ENCODE measurements around the gene LEMD2. TPM values are rescaled to one million over a fixed set of nuclear protein-coding genes. Genes with fewer than 3 reads are reported as not detected.

The LEMD2 gene
- total and polyA plus RNA-seq, 9 of the 15 experiments (the other 6 are each of a cell fraction or from before 2014, with no cell fraction given), result 0.32 to 46.3 (median 30.8) TPM

DNA sequence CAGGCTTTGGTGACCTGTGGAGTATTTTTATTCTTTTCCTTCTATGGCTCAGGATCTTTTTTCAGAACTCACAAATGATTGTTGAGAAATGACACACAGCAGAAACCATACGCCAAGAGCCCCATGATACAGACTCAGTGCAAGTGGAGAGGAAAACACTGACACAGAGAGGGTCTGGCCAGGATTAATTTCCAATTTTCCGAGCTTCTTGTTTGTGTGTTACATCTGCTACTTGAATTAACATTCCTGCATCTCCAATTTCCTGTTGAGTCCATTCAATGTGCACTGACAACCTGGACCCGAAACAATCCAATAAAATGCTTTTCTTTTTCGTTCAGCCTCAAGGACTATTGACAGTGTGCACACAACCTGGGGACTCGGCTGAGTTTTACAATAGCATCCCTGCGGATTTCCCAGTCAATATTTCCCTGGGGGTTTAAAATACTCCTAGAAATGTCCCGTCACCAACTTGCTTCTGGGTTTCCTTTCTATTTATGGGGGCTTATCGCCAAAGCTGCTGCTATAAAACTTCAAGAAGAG is 19.8 kb upstream of the LEMD2 start (continued):
- no peak for TF ChIP-seq MYBL2 (IDR thresholded peaks at IDR 0.05; ENCODE audit: low read depth)
- TF ChIP-seq MYBL2 (CRISPR knock-in tag; IDR thresholded peaks at IDR 0.05; ENCODE audit: borderline replicate concordance), result no peak
- no peak for TF ChIP-seq MECOM (CRISPR knock-in tag; IDR thresholded peaks at IDR 0.05)
- TF ChIP-seq, protein P1, sequence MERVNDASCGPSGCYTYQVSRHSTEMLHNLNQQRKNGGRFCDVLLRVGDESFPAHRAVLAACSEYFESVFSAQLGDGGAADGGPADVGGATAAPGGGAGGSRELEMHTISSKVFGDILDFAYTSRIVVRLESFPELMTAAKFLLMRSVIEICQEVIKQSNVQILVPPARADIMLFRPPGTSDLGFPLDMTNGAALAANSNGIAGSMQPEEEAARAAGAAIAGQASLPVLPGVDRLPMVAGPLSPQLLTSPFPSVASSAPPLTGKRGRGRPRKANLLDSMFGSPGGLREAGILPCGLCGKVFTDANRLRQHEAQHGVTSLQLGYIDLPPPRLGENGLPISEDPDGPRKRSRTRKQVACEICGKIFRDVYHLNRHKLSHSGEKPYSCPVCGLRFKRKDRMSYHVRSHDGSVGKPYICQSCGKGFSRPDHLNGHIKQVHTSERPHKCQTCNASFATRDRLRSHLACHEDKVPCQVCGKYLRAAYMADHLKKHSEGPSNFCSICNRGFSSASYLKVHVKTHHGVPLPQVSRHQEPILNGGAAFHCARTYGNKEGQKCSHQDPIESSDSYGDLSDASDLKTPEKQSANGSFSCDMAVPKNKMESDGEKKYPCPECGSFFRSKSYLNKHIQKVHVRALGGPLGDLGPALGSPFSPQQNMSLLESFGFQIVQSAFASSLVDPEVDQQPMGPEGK (CRISPR knock-in tag; IDR thresholded peaks at IDR 0.05; ENCODE audit: borderline replicate concordance), result no peak
- no peak for TF ChIP-seq ZKSCAN8 (CRISPR knock-in tag; IDR thresholded peaks at IDR 0.05)
- no peak for TF ChIP-seq NFRKB (IDR thresholded peaks at IDR 0.05; ENCODE audit: low read depth)
- TF ChIP-seq SRSF3 (IDR thresholded peaks at IDR 0.05; ENCODE audit: insufficient read depth, low read length), result no peak

GRCh38 chr6:33807606-33808005 is 18.7 kb upstream of the LEMD2 start:
- Histone ChIP-seq H4K20me1 (replicated peaks; ENCODE audit: control insufficient read depth, insufficient read depth, low read length) (no peaks in the 10 kb centered on the region; the same call in 1 of the 2 replicates), H3K79me2 (ENCODE audit: control insufficient read depth, insufficient read depth, low read length) (no peaks in the 10 kb centered on the region), H3K9ac (ENCODE audit: insufficient read depth in 1 of 2, low read depth in 2 of 2, low read length in 2 of 2) (no peak overlapping the region), H3K9me1 (ENCODE audit: control insufficient read depth, insufficient read depth, low read length) (no peaks in the 10 kb centered on the region), H3K27me3 (ENCODE audit: control insufficient read depth in 2 of 2, insufficient read depth in 2 of 2, low read length in 2 of 2) (peaks cover 53 to 71% of the 10 kb centered on the region in 2 experiments), H3K4me1 (replicated peaks in 1 of 2; ENCODE audit: control insufficient read depth in 2 of 2, insufficient read depth in 2 of 2, low read length in 2 of 2) (0 out of 5 replicates have a peak, but pooled peaks cover 0 to 3% of the 10 kb centered on the region in 2 experiments), H3K9me3 (replicated peaks; ENCODE audit: control insufficient read depth, insufficient read depth, low read depth, low read length) (no peaks in the 10 kb centered on the region), H3K27ac (ENCODE audit: extremely low read depth, low read depth, low read length) (no peak overlapping the region), H2AFZ (ENCODE audit: low read depth, low read length) (no peak overlapping the region), H3K4me3 (no peak overlapping the region), H3K4me2 (ENCODE audit: insufficient read depth, low read length) (no peak overlapping the region), H3K36me3 (ENCODE audit: control insufficient read depth, insufficient read depth, low read length) (no peaks in the 10 kb centered on the region)
- FAIRE-seq, result no peak
- TF ChIP-seq NFATC3 (IDR thresholded peaks at IDR 0.05), result no peak
- no peak for TF ChIP-seq ARID1B (IDR thresholded peaks at IDR 0.05)
- TF ChIP-seq EGR1 (conservative IDR thresholded peaks at IDR 0.05), result no peak
- TF ChIP-seq ELF1 (tag; IDR thresholded peaks at IDR 0.05), result no peak
- in situ Hi-C loops (cut with MboI) (no loop called here), intact Hi-C loops (cut with micrococcal nuclease) (no loop called here)
- no peak for ATAC-seq
- no TSS peak for BruUV-seq (replicated peaks)
- no peak for DNase-seq (ENCODE audit: extremely low read depth in 1 of 4, low spot score in 3 of 4)
- POLR2A ChIA-PET, result interaction anchor here (1.2 kb wide), 1 partner anchor 171 kb away, joined by 3 read pairs; no protein-coding TSS in a partner anchor
- WGBS (ENCODE audit: insufficient coverage, low coverage, missing lambda C conversion rate), result 1% methylated on average over 6 of the region's 6 CpGs
- CTCF ChIA-PET (ENCODE audit: low intra/inter-chr PET ratio), result no interaction called here

All from K562 (cell line).